Stromal cell of bone marrow (primary cell): ENCODE results near the gene GLP2R.

Experiments
- DNase-seq: peaks from one replicate; pipeline ENCODE4 v3.0.0-alpha.2; 2012; ENCODE audit warnings: low read depth

The GLP2R gene

GRCh38 chr17:9922012-9922848 is 96.5 kb downstream of the GLP2R start:
- DNase-seq: no peak

DNA sequence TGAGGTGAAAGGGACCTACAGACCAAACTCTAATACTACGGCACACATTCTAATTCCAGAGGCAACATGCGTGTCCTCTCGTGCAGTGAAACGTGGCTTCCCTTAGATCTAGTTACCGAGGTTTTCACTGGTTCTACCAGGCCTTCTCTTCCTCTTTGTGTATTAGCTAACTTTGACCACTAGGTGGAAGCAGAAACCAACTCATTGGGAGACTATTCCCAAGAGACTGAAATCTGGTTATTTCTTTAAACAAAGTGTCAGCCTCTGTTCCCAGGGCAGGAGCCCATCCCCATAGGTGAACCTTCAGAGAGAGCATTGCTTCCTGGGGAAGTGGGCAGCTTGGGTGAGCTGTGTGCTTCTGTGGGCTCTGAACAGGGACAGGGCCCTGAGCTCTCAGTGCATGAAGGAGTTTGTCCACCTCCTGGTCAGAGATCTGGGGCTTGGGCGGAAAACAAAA is 99.0 kb downstream of the GLP2R start:
- DNase-seq: peak; percentile 55

DNA sequence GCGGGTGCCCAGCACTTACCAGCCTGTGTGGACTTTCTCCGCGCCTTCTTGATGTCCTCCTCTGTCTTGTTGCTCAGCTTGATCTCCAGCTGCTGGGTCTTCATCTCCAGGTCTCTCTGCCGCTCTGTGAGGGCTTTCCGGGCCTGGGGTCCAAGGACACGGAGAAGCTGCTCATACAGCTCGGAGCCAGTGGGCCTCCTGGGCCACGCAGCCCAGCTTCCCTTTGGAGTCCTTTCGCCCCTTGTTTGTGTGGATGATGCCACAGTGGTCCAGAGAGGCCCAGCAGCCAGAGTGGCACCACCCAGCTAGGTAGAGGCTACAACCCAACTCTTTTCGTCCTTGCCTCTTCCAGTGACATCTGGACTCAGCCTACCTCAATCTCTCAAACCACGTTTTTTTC is 99.7 kb downstream of the GLP2R start:
- DNase-seq: no peak

DNA sequence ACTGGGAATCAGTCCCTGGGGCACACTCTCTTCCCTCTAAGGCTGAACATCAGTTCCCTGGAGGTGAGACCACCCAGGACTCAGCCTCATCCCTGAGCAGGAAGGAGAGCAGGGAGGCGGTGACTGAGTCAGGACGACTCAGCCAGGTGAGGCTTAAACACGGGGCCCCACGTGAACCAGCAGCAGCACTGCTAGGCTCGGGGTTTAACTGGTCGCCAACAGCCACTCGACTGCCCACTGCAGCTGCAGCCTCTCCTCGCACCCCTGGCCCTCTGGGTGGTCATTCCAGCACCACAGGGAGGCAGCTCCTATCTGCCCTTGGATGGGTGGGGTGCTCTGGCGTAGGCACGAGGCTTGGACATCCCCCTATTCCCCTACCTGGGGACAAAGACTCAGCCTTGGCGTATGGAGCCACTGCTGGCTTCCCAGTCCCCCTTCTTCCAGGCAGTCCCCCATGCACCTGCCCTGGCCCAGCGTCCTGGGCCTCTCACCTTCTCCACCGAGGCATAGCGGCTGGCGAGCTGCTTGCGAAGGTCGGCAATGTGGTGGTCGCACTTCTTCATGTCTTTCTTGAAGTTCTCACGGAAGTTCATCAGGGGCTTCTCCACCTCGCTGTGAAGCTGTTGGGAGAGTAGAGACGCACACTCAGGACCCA is 100.6 kb downstream of the GLP2R start:
- DNase-seq: no peak

DNA sequence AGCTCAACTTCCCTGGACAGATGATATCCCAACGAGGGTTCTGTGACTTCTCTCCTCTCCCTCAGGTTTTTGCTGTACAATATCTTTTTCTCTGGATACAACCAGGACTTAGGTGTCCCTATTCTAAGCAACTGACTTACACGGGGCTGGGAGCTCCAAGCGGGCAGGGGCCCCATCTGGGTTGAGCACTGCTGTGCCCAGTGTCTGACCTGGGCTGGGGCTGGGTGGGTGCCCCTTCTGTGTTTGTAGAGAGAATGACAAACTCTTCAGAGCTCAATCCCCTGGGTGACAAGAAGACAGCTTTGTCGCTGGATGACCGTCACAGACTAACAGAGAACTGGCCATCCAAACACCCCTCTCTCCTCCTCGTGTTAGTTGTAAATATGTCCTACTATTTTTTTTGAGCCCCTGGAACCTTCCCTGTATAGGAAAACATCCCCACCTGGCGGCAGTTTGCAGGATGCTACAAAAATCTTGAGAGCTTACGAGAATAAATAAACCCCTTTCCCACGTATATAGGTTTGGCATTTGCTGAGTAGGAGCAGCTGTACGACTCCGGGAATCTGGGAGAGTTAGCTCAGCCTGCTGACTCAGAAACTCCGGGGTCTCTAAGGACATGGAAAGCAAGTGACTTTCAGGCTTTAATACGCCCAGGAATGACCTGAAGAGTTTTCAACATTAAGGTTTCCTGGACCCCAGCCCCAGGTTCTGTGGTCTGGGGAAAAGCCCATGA is 103.0 kb downstream of the GLP2R start:
- peak; percentile 48 for DNase-seq

DNA sequence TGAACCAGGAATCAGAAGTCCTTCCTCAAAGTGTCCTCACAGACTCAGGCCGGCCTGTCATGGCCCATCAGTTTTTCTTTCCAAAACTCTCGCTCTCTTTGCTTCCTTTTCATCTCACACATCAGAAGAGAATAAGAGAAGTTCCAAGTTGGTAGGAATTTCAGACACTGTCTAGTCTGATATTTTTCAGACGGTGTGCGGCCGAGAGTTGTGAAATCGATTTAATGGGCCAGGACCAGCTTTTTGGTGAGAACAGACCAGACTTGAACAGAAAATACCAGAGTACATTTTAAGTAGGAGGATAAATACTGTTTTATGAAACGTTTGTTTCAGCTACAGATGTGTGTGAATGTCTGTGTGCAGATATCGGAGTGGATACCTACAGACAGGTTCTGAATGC is 104.1 kb downstream of the GLP2R start:
- DNase-seq: no peak

GRCh38 chr17:9931144-9931741 is 105.5 kb downstream of the GLP2R start:
- DNase-seq: no peak

- DNase-seq: no peak
Observed at GRCh38 chr17:9932491-9932890, 106.8 kb downstream of the GLP2R start.

DNA sequence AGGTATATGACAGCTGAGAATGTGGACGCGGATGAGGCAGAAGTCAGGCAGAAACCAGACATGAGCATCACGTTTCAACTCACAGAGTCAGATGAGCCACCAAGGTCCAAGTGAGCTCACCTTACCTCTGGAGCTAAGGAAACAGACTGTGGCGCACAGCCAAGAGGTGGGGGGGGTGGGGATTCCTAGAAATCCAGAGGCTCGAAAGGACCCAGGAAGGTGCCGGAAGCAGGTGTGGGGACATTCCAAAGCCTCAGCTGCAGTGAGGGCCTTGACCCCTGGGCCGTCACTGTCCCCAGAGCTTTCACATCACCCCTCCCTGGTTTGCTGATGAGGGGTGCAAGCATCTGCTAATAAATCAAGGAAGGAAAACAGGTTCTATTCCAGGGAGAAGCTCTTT is 108.6 kb downstream of the GLP2R start:
- DNase-seq: no peak

DNA sequence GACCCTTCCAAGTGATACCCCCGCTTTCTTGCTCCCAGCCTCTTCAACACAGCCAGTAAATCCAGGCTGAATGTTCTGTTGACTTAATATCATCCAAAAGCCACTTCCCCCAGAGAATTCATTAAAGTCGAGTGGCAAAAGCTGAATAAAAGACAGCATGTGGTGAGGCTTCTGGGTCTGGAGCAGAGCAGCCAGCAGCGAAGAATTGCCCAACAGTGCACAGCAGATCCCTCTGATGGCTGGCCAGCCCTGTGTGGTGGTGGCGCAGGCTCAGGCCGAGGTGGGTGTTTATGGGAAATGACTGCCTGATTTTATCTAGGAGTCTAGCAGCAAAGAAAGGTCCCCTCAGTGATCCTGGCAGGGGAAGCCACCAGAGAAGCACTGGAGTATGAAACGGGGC is 109.7 kb downstream of the GLP2R start:
- DNase-seq: no peak

- no peak for DNase-seq
Observed at GRCh38 chr17:9936095-9936494, 110.4 kb downstream of the GLP2R start.

DNA sequence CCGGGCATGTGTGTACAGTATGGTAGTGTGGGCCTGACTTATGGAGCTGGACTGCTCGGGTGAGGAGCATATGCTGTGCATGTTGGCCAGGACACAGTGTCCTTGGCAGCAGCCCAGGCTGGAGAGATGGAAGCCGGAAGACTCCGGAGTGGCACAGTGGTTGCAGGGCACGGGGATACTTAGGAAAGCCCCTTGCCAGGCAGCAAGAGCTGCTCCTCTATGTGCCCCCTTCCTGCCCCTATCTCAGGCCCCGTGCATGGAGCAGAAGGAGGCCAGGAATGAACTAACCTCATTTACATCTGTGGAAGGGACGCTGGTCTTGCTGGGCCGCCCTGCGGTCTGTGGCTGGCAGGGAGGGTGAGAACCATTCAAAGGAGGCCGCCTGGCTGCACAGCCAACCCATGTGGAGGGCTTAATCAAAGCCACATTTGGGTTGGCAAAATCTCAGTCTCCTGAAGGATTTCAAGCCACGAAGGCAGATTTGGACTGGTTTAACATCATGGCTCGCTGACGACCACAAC is 111.6 kb downstream of the GLP2R start:
- peak; percentile 13 for DNase-seq

- no peak for DNase-seq
Observed at GRCh38 chr17:9937901-9938300, 112.2 kb downstream of the GLP2R start.

DNA sequence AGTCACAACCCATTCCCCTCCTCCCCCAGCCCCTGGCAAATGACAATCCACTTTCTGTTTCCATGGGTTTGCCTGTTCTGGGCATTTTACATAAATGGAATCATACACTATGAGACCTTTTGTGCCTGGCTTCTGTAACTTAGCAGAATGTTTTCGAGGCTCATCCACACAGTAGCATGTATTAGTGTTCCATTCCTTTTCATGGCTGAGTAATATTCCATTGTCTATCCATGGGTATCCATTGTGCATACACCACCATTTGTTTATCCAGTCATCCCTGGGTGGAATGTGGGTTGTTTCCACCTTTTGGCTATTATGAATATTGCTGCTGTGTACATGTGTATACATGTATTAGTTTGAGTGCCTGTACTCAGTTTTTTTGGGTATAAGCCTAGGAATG is 113.0 kb downstream of the GLP2R start:
- no peak for DNase-seq

DNA sequence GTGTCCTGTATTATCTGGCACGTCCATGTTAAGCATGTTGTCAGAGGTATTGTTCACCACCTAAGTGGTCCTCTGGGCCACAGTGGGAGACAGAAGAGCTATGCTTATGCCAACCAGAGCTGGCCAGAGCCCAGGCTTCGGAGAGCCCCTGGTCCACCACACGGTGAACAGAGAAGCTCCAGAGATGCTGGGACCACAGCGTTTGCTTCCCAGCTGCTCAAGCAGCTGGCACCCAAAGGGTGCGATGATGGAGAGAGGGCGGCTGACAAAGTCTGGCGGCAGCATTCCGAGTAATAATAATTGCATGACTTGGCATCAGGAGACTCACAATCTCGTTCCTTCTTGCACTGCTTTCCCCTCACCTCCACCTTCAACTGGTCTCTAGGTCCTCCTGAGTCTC is 115.1 kb downstream of the GLP2R start:
- DNase-seq: no peak

DNA sequence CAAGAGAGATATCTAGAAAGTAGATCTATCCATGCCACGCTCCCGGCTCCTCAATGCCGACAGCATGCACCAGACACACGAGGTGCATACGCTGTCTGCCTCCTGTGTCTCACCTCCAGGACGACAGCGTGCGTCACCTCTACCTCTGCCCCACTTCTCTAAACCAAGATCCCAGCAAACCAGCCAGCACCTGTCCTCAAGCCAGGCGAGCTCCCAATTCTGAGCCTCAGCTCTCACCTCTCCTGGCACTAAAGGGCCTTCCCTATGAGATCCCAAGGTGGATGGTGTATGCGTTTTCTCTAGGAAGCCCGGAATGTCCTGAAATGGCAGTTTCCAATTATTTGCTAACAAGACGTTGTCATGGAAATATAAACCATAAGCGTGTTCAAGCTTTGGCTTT is 115.6 kb downstream of the GLP2R start:
- DNase-seq: no peak
